OCI-LY3 (cell line): ENCODE data around the gene PDIK1L.

Source experiments
- CTCF ChIP-seq: fragments of 200-600, 300-600 bp; sonication (generic); IDR thresholded peaks from 2 replicates; pipeline ENCODE4 v1.5.1; 2014; ENCODE audit warnings: antibody characterized with exemption, low read length, low read depth
- EZH2phosphoT487 ChIP-seq: fragments of 200-600 bp; shearing (Covaris generic); IDR thresholded peaks from 2 replicates; pipeline ENCODE4 v1.6.1; 2018; ENCODE audit warnings: antibody characterized with exemption, mixed run types, low read depth

- TF ChIP-seq CTCF (no peak), EZH2phosphoT487 (no peak)
These were observed 13.9 kb upstream of the PDIK1L start for GRCh38 chr1:26097696-26098095.
